Airway epithelial cell (primary cell): ENCODE data around the gene EPGN. TPM values are rescaled to one million over a fixed set of nuclear protein-coding genes. Genes with fewer than 3 reads are reported as not detected.

Experiments used
- total RNA-seq: library from RNA; depleted of rRNA; stranded (reverse); fragments of >200 nt; gene quantifications from 2 replicates; pipeline ENCODE4 v1.2.3, GENCODE V29; 2015

Gene EPGN
- total RNA-seq, result 12.8 and 18.5 TPM in 2 replicates

GRCh38 chr4:74308215-74308614 lies at the start of gene EPGN:
Gene EPGN, plus strand, starts transcription at chr4:74308470. Its CDS starts 64 bp downstream, at chr4:74308534.

GRCh38 chr4:74364652-74365491 lies 56.6 kb downstream of the EPGN start, which contains the start of gene EREG:
Gene EREG, plus strand, starts transcription at chr4:74365145. Its CDS starts 164 bp downstream, at chr4:74365309.

Other genes with a start within 250 kb of the EPGN start
- 13.8 and 18.0 TPM in 2 replicates for gene CXCL2, start 209.3 kb upstream of the EPGN start, total RNA-seq
- 23.2 and 26.1 TPM in 2 replicates for gene MTHFD2L, start 150.4 kb upstream of the EPGN start, total RNA-seq
- 21.3 and 33.1 TPM in 2 replicates for gene EREG, start 56.7 kb downstream of the EPGN start, total RNA-seq
- gene AREG, start 136.7 kb downstream of the EPGN start, total RNA-seq, result 325 and 334 TPM in 2 replicates